ENCODE results near the gene ADGRV1. TPM values are rescaled to one million over a fixed set of nuclear protein-coding genes. Genes with fewer than 3 reads are reported as not detected.

ADGRV1 gene
- total RNA-seq, 1 donor from 2014 or later, result 10.0 TPM

- Mint-ChIP-seq H3K27ac (ENCODE audit: unreplicated experiment) (no peak overlapping the region), H3K36me3 (ENCODE audit: low read depth, unreplicated experiment) (no peaks in the 10 kb centered on the region), H3K4me3 (ENCODE audit: unreplicated experiment) (no peak overlapping the region), H3K27me3 (ENCODE audit: low read depth, unreplicated experiment) (no peaks in the 10 kb centered on the region), H3K4me1 (ENCODE audit: low read depth, unreplicated experiment) (peaks cover 31% of the 10 kb centered on the region), H3K9me3 (ENCODE audit: unreplicated experiment) (no peaks in the 10 kb centered on the region)
- no peak overlapping the region for H3K4me3 ChIP-seq (ENCODE audit: insufficient read depth, low read depth, low read length)
- peaks cover 15% of the 10 kb centered on the region for H3K4me1 ChIP-seq (ENCODE audit: insufficient read depth, low read length)
- H3K4me2 ChIP-seq (ENCODE audit: low read length), result no peak overlapping the region
- H4K20me1 ChIP-seq (ENCODE audit: insufficient read depth, low read length), result no peaks in the 10 kb centered on the region
- H3K79me2 ChIP-seq (ENCODE audit: insufficient read depth, low read length), result no peaks in the 10 kb centered on the region
- H3K9ac ChIP-seq (ENCODE audit: low read length), result no peak overlapping the region
- H3K36me3 ChIP-seq (ENCODE audit: insufficient read depth, low read length), result no peaks in the 10 kb centered on the region
- no peak overlapping the region for H3K27ac ChIP-seq (ENCODE audit: low read depth, low read length)
- H3K27me3 ChIP-seq (ENCODE audit: insufficient read depth, low read length), result no peaks in the 10 kb centered on the region
- TF ChIP-seq EZH2 (IDR thresholded peaks at IDR 0.05; ENCODE audit: insufficient read depth, low read length), result no peak
- no peak for TF ChIP-seq CTCF (IDR thresholded peaks at IDR 0.05; ENCODE audit: insufficient read depth, low read depth, low read length)
- FAIRE-seq (no peak), DNase-seq (ENCODE audit: low read depth) (no peak)
- no peak overlapping the region for H2AFZ ChIP-seq (ENCODE audit: low read depth, low read length)
- no peaks in the 10 kb centered on the region for H3K9me3 ChIP-seq (ENCODE audit: insufficient read depth, low read depth, low read length)
These were observed 601.0 kb downstream of the ADGRV1 start for GRCh38 chr5:91159647-91160046.

GRCh38 chr5:91160714-91161285 is 602.2 kb downstream of the ADGRV1 start:
- no peak overlapping the region for H3K4me3 ChIP-seq (ENCODE audit: insufficient read depth, low read depth, low read length)
- peaks cover 15% of the 10 kb centered on the region for H3K4me1 ChIP-seq (ENCODE audit: insufficient read depth, low read length)
- DNase-seq (ENCODE audit: low read depth), result no peak
- no peak overlapping the region for H2AFZ ChIP-seq (ENCODE audit: low read depth, low read length)
- H3K27me3 ChIP-seq (ENCODE audit: insufficient read depth, low read length), result no peaks in the 10 kb centered on the region
- TF ChIP-seq CTCF (IDR thresholded peaks at IDR 0.05; ENCODE audit: insufficient read depth, low read depth, low read length) (no peak), EZH2 (IDR thresholded peaks at IDR 0.05; ENCODE audit: insufficient read depth, low read length) (no peak)
- H3K4me1 Mint-ChIP-seq (ENCODE audit: low read depth, unreplicated experiment), result peaks cover 34% of the 10 kb centered on the region
- H3K9ac ChIP-seq (ENCODE audit: low read length), result no peak overlapping the region
- no peak for FAIRE-seq
- no peaks in the 10 kb centered on the region for H3K9me3 Mint-ChIP-seq (ENCODE audit: unreplicated experiment)
- no peaks in the 10 kb centered on the region for H3K36me3 Mint-ChIP-seq (ENCODE audit: low read depth, unreplicated experiment)
- no peak overlapping the region for H3K27ac ChIP-seq (ENCODE audit: low read depth, low read length)
- no peaks in the 10 kb centered on the region for H3K36me3 ChIP-seq (ENCODE audit: insufficient read depth, low read length)
- H3K4me2 ChIP-seq (ENCODE audit: low read length), result no peak overlapping the region
- H3K9me3 ChIP-seq (ENCODE audit: insufficient read depth, low read depth, low read length), result no peaks in the 10 kb centered on the region
- H3K79me2 ChIP-seq (ENCODE audit: insufficient read depth, low read length), result no peaks in the 10 kb centered on the region
- H4K20me1 ChIP-seq (ENCODE audit: insufficient read depth, low read length), result no peaks in the 10 kb centered on the region
- H3K27me3 Mint-ChIP-seq (ENCODE audit: low read depth, unreplicated experiment), result no peaks in the 10 kb centered on the region
- H3K4me3 Mint-ChIP-seq (ENCODE audit: unreplicated experiment), result no peak overlapping the region
- H3K27ac Mint-ChIP-seq (ENCODE audit: unreplicated experiment), result no peak overlapping the region
